ENCODE data around the gene SPAG7. TPM values are rescaled to one million over a fixed set of nuclear protein-coding genes. Genes with fewer than 3 reads are reported as not detected.
A peak's percentile ranks its signal among the peaks of the same experiment; 100 is the strongest.

The SPAG7 gene, protein sequence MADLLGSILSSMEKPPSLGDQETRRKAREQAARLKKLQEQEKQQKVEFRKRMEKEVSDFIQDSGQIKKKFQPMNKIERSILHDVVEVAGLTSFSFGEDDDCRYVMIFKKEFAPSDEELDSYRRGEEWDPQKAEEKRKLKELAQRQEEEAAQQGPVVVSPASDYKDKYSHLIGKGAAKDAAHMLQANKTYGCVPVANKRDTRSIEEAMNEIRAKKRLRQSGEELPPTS
- 100 to 1,000 TPM; 140 to 158 TPM for total RNA-seq

DNA sequence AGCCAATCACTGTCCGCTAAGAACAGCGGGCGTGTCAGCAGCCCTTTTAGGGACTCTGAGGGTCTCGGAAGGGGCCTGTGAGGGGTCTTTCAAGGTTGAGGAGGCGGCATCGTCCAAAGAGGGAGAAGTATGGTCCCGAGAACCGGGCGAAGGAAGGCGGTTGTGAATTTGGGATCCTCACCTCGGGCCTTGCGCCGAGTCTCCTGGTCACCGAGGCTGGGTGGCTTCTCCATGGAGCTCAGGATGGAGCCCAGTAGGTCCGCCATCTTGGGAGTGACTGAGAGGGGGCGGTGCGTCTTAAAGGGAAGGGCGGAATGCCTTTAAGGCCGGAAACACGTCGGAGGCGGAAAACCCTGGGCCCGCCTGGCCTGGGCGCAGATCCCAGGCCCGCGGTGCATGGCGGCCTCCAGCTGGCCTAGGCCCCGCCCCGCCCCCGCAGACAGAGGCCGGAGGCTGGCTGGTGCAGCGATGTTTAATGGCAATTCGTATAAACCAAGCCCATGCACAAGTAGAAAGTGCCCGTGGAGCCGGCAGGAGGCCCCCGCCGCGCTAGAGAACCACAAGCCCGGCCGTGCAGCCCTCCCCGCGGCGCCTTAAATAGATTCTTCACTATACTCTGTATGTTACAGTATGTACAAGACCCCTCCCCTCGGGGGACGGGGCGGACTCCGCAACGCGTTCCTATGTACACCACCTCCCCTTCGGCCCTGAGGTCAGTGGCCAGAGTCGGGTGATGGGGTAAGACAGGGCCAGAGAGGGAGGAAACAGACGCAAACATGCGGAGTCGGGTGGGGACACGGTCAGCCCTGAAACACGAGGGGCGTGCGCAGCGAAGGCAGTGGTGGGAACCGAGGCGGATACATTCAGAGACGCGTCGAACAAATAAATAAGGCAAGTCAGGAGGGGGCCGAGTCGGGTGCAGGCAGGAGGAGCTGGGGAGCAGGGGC, at the start of gene SPAG7:
Gene SPAG7 (minus strand): TSS at position 279 of the 947 bp plus-strand sequence. CDS start 13 bp downstream, at position 266.
- H3K4me1 Mint-ChIP-seq (ENCODE audit: low read depth) = peaks cover 51% of the 10 kb centered on the region

GRCh38 chr17:5014357-5014756, 46.7 kb upstream of the SPAG7 start:
- DNase-seq = no peak
- no peaks in the 10 kb centered on the region for H3K27me3 Mint-ChIP-seq (ENCODE audit: low read depth)
- H3K4me3 Mint-ChIP-seq = no peak overlapping the region
- H3K36me3 Mint-ChIP-seq (ENCODE audit: insufficient read depth in 2 of 2) = peaks cover 5 to 8% of the 10 kb centered on the region in 2 donors
- no peak overlapping the region for H3K27ac Mint-ChIP-seq
- no peaks in the 10 kb centered on the region for H3K9me3 Mint-ChIP-seq
- peaks cover 22% of the 10 kb centered on the region for H3K4me1 Mint-ChIP-seq (ENCODE audit: low read depth)
- no peak for ATAC-seq (replicated peaks in 1 of 2)

More for the DNA sequence above, at the start of gene SPAG7:
- Mint-ChIP-seq H3K4me3 (no peak within 1 kb of the TSS), H3K9me3 (peaks cover 0 to 1% of the 10 kb centered on the region in 2 donors), H3K36me3 (ENCODE audit: insufficient read depth in 2 of 2) (peaks cover 21 to 37% of the 10 kb centered on the region in 2 donors), H3K27me3 (ENCODE audit: low read depth) (no peaks in the 10 kb centered on the region), H3K27ac (peak within 1 kb of the TSS; percentile 74)
- peak; percentile 67 to 69 for ATAC-seq (replicated peaks in 1 of 2)
- peak; percentile 93 to 95 for DNase-seq

GRCh38 chr17:5011928-5012327, 44.3 kb upstream of the SPAG7 start:
- peaks cover 9 to 10% of the 10 kb centered on the region in 2 donors for H3K36me3 Mint-ChIP-seq (ENCODE audit: insufficient read depth in 2 of 2)
- no peaks in the 10 kb centered on the region for H3K9me3 Mint-ChIP-seq
- no peaks in the 10 kb centered on the region for H3K27me3 Mint-ChIP-seq (ENCODE audit: low read depth)
- peak; percentile 80 to 98 for ATAC-seq (replicated peaks in 1 of 2)
- peaks cover 16% of the 10 kb centered on the region for H3K4me1 Mint-ChIP-seq (ENCODE audit: low read depth)
- peak overlapping the region; percentile 85 for H3K27ac Mint-ChIP-seq
- H3K4me3 Mint-ChIP-seq = peak overlapping the region in 1 of 2 donors; percentile 52
- DNase-seq = peak; percentile 56 to 67

GRCh38 chr17:5003214-5003867, 35.7 kb upstream of the SPAG7 start:
- no peaks in the 10 kb centered on the region for H3K27me3 Mint-ChIP-seq (ENCODE audit: low read depth)
- peaks cover 19% of the 10 kb centered on the region for H3K4me1 Mint-ChIP-seq (ENCODE audit: low read depth)
- H3K4me3 Mint-ChIP-seq = no peak overlapping the region
- ATAC-seq (replicated peaks in 1 of 2) = no peak
- no peaks in the 10 kb centered on the region for H3K9me3 Mint-ChIP-seq
- H3K27ac Mint-ChIP-seq = no peak overlapping the region
- H3K36me3 Mint-ChIP-seq (ENCODE audit: insufficient read depth in 2 of 2) = peaks cover 9 to 20% of the 10 kb centered on the region in 2 donors
- DNase-seq = no peak

GRCh38 chr17:5002121-5002788, 34.6 kb upstream of the SPAG7 start:
- H3K4me1 Mint-ChIP-seq (ENCODE audit: low read depth) = peaks cover 19% of the 10 kb centered on the region
- no peaks in the 10 kb centered on the region for H3K9me3 Mint-ChIP-seq
- H3K36me3 Mint-ChIP-seq (ENCODE audit: insufficient read depth in 2 of 2) = peaks cover 5 to 16% of the 10 kb centered on the region in 2 donors
- no peak overlapping the region for H3K4me3 Mint-ChIP-seq
- no peaks in the 10 kb centered on the region for H3K27me3 Mint-ChIP-seq (ENCODE audit: low read depth)
- ATAC-seq (replicated peaks in 1 of 2) (no peak), DNase-seq (no peak)
- no peak overlapping the region for H3K27ac Mint-ChIP-seq

- peaks cover 3 to 14% of the 10 kb centered on the region in 2 donors for H3K36me3 Mint-ChIP-seq (ENCODE audit: insufficient read depth in 2 of 2)
- peaks cover 31% of the 10 kb centered on the region for H3K4me1 Mint-ChIP-seq (ENCODE audit: low read depth)
- no peak overlapping the region for H3K27ac Mint-ChIP-seq
- no peak for DNase-seq
- no peak overlapping the region for H3K4me3 Mint-ChIP-seq
- H3K27me3 Mint-ChIP-seq (ENCODE audit: low read depth) = no peaks in the 10 kb centered on the region
- no peaks in the 10 kb centered on the region for H3K9me3 Mint-ChIP-seq
- ATAC-seq (replicated peaks in 1 of 2) = no peak
Observed at GRCh38 chr17:5000237-5000639, 32.6 kb upstream of the SPAG7 start.

GRCh38 chr17:4999430-5000093, 31.9 kb upstream of the SPAG7 start:
- Mint-ChIP-seq H3K27ac (peak overlapping the region; percentile 29), H3K4me1 (ENCODE audit: low read depth) (peaks cover 35% of the 10 kb centered on the region), H3K9me3 (no peaks in the 10 kb centered on the region), H3K36me3 (ENCODE audit: insufficient read depth in 2 of 2) (peaks cover 3 to 10% of the 10 kb centered on the region in 2 donors), H3K27me3 (ENCODE audit: low read depth) (no peaks in the 10 kb centered on the region), H3K4me3 (peak overlapping the region; percentile 93 to 95)
- ATAC-seq (replicated peaks in 1 of 2) (no peak), DNase-seq (no peak)

DNA sequence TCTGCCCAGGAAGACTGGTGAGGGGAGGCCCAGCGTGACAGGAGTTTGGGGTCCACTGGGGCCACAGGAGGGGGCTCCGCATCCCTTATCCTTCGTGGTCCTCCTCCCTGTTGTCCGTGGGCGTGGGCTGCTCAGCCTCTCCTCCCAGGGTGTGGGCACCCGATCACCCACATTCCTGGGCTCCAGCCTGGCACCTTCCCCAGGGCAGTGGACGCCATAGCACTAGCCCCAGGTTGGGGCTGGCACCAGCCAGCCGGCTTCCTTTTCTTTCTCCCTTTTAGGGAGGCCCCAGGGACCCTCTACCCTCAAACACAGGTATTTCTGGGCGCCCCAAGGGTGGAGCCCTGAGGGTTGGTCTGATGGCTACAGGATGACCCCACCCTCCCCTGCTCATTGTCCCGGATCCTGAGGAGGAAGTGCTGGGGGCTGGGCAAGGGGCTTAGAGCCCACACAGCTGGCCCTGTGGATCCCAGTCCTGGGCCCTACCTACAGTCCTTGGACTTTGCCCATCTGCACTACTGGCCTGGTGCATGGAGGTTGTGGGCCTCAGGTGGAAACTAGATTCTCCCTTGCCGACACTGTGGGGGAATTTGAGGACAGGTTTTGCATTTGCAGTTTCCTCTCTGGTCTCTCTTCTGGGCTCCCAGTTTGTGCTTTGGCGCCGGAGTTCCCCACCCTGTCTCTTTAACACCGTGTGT, 31.3 kb upstream of the SPAG7 start:
- Mint-ChIP-seq H3K4me3 (peak overlapping the region; percentile 93 to 95), H3K27me3 (ENCODE audit: low read depth) (no peaks in the 10 kb centered on the region), H3K36me3 (ENCODE audit: insufficient read depth in 2 of 2) (peaks cover 3 to 6% of the 10 kb centered on the region in 2 donors), H3K4me1 (ENCODE audit: low read depth) (peaks cover 35% of the 10 kb centered on the region), H3K9me3 (no peaks in the 10 kb centered on the region), H3K27ac (peak overlapping the region; percentile 87)
- peak in 1 of 2 donors; percentile 14 for DNase-seq
- no peak for ATAC-seq (replicated peaks in 1 of 2)

- H3K4me3 Mint-ChIP-seq = peak overlapping the region; percentile 93 to 95
- H3K27me3 Mint-ChIP-seq (ENCODE audit: low read depth) = no peaks in the 10 kb centered on the region
- no peak overlapping the region for H3K27ac Mint-ChIP-seq
- no peak for DNase-seq
- ATAC-seq (replicated peaks in 1 of 2) = peak; percentile 8 to 9
- H3K4me1 Mint-ChIP-seq (ENCODE audit: low read depth) = peaks cover 35% of the 10 kb centered on the region
- peaks cover 3 to 6% of the 10 kb centered on the region in 2 donors for H3K36me3 Mint-ChIP-seq (ENCODE audit: insufficient read depth in 2 of 2)
- no peaks in the 10 kb centered on the region for H3K9me3 Mint-ChIP-seq
Observed at GRCh38 chr17:4998027-4998731, 30.6 kb upstream of the SPAG7 start.

DNA sequence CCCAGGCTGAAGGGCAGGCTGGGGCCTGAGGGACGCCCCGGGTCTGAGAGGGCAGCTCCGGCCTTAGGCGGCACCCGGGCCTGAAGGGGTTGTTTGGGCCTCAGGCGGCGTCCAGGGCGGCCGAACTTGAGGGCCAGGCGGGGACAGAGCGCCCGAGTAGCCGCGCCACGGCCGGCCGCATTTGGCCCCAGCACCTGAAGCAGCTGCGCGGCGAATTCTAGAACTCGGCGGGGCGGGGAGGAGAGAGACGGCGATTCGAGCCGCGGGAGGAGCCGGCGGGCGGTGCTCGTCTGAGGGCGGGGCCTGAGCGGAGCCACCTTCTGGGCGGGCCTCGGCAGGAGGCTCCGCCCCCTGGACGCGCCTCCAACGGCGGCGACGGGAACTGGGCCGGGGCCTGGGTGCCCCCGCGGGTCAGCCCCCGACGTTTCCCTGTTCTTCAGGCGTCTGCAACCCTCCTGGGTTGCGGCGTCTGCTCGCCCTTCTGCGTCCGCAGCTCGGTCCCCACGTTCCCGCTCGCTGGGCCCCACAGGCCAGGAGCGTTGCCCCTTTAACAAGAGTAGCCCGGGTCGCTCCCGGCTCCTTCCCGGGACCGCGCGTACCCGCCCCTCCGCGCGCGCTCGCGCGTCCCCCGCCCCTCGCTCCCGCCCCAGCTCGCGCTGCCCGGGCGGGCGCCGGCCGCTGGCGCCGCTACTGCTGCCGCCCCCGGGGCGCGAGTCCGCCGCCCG, 29.8 kb upstream of the SPAG7 start, which contains the start of the genes INCA1 and KIF1C:
Gene INCA1 (minus strand): TSS at position 221 of the 725 bp plus-strand sequence. CDS start 3,085 bp downstream, outside the sequence.
Gene KIF1C (plus strand): TSS at position 649 of the 725 bp plus-strand sequence. CDS start 2,297 bp downstream, outside the sequence.
- DNase-seq (peak; percentile 94 to 95), ATAC-seq (replicated peaks in 1 of 2) (peak; percentile 93 to 94)
- H3K4me1 Mint-ChIP-seq (ENCODE audit: low read depth) = peaks cover 35% of the 10 kb centered on the region
- peaks cover 3 to 6% of the 10 kb centered on the region in 2 donors for H3K36me3 Mint-ChIP-seq (ENCODE audit: insufficient read depth in 2 of 2)
- H3K27ac Mint-ChIP-seq = peak within 1 kb of the TSS; percentile 87
- H3K4me3 Mint-ChIP-seq = peak within 1 kb of the TSS; percentile 93 to 95
- no peaks in the 10 kb centered on the region for H3K27me3 Mint-ChIP-seq (ENCODE audit: low read depth)
- no peaks in the 10 kb centered on the region for H3K9me3 Mint-ChIP-seq

Data from activated T-cell treated with anti-CD3 and anti-CD28 coated beads, Interleukin-2, amount 50 U/mL, for 72 hours (primary cell).